Suprapubic skin (tissue), 4 donors: ENCODE measurements around the gene ADCK2.
"Not testable (repeated sequence)": the region's sequence is repeated elsewhere in the genome, so short reads cannot be mapped to it uniquely, and the experiment has no call there.

Experiments
- POLR2A ChIP-seq, 2 donors: fragments of 450-650 bp; IDR thresholded peaks; one replicate each; pipeline ENCODE4 v1.6.1; 2017; ENCODE audit warnings: antibody characterized with exemption in 2 of 2, mild to moderate bottlenecking in 2 of 2, moderate library complexity in 2 of 2
- POLR2AphosphoS5 ChIP-seq, 3 donors: sonication (generic); formaldehyde crosslinking; IDR thresholded peaks; one replicate each; pipeline ENCODE4 v1.6.1; 2017; ENCODE audit warnings: antibody characterized with exemption in 3 of 3
- TF ChIP-seq, protein P1 (sequence below), 2 donors: fragments of 200-600 bp in 1 of 2; fragments of 450-650 bp in 1 of 2; sonication (generic) in 1 of 2; IDR thresholded peaks; one replicate each; pipeline ENCODE4 v1.5.1; 2016 to 2019; ENCODE audit warnings: antibody characterized with exemption in 2 of 2, mild to moderate bottlenecking in 1 of 2, moderate library complexity in 1 of 2

DNA sequence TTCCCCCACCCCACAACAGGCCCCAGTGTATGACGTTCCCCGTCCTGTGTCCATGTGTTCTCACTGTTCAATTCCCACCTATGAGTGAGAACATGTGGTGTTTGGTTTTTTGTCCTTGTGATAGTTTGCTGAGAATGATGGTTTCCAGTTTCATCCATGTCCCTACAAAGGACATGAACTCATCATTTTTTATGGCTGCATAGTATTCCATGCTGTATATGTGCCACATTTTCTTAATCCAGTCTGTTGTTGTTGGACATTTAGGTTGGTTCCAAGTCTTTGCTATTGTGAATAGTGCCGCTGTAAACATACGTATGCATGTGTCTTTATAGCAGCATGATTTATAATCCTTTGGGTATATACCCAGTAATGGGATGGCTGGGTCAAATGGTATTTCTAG lies 36.0 kb downstream of the ADCK2 start:
- not testable (repeated sequence) for TF ChIP-seq POLR2A, POLR2AphosphoS5 (IDR thresholded peaks at IDR 0.05)
- TF ChIP-seq, protein P1, sequence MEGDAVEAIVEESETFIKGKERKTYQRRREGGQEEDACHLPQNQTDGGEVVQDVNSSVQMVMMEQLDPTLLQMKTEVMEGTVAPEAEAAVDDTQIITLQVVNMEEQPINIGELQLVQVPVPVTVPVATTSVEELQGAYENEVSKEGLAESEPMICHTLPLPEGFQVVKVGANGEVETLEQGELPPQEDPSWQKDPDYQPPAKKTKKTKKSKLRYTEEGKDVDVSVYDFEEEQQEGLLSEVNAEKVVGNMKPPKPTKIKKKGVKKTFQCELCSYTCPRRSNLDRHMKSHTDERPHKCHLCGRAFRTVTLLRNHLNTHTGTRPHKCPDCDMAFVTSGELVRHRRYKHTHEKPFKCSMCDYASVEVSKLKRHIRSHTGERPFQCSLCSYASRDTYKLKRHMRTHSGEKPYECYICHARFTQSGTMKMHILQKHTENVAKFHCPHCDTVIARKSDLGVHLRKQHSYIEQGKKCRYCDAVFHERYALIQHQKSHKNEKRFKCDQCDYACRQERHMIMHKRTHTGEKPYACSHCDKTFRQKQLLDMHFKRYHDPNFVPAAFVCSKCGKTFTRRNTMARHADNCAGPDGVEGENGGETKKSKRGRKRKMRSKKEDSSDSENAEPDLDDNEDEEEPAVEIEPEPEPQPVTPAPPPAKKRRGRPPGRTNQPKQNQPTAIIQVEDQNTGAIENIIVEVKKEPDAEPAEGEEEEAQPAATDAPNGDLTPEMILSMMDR (IDR thresholded peaks at IDR 0.05), result not testable (repeated sequence)
